GM21367 (cell line): ENCODE measurements around the gene MYO9B.

ENCODE experiments used
- ATAC-seq: cut with Tn5 transposase; IDR thresholded peaks from one replicate; pipeline ENCODE4 v1.9.1; 2021; ENCODE audit not compliant: unreplicated experiment

MYO9B gene

GRCh38 chr19:17061205-17061604 is 14.4 kb upstream of the MYO9B start:
- no peak for ATAC-seq

- no peak for ATAC-seq
These were observed 13.9 kb upstream of the MYO9B start for GRCh38 chr19:17061691-17062090.

DNA sequence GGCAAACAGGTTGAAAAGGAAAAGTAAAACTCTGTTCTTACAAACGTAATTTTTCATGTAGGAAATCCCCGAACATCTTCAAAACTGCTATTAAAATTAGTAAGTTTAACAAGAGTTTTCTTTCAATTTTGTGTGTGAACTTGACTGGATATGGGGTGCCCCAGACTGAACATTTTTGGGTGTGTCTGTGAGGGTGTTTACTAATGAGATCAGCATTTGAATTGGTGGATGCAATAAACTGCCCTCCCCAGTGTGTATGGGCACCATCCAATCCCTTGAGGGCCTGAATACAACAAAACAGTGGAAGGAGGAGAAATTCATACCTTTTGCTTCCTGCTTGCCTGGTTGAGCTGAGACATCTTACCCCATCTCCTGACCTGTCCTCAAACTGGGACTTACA is 12.1 kb upstream of the MYO9B start:
- ATAC-seq = no peak

DNA sequence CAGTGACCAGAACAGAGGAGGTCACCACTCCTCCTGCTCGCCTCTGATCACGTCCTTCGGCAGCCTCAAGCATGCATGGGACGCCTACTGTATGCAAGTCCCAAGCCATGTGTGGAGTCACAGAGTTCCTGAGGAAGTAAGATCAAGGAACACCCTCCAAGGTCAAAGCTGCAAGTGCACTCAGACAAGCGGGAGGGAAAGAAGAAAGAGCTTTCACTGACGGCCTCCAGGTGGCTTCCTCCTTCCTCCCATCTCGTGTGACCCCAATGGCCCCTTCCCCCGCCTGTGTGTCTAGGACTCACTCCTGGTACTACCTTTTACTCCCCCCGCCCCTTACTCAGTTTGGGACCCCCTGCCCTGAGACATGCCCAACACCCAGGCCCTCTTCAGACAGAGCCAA is 6.4 kb upstream of the MYO9B start:
- no peak for ATAC-seq

GRCh38 chr19:17070421-17070820 is 5.2 kb upstream of the MYO9B start:
- no peak for ATAC-seq

- no peak for ATAC-seq
These were observed 4.7 kb upstream of the MYO9B start for GRCh38 chr19:17070912-17071311.

GRCh38 chr19:17073869-17074633 is 1.5 kb upstream of the MYO9B start:
- no peak for ATAC-seq

GRCh38 chr19:17074634-17075034 is 943 bp upstream of the MYO9B start:
- peak; percentile 2 for ATAC-seq

DNA sequence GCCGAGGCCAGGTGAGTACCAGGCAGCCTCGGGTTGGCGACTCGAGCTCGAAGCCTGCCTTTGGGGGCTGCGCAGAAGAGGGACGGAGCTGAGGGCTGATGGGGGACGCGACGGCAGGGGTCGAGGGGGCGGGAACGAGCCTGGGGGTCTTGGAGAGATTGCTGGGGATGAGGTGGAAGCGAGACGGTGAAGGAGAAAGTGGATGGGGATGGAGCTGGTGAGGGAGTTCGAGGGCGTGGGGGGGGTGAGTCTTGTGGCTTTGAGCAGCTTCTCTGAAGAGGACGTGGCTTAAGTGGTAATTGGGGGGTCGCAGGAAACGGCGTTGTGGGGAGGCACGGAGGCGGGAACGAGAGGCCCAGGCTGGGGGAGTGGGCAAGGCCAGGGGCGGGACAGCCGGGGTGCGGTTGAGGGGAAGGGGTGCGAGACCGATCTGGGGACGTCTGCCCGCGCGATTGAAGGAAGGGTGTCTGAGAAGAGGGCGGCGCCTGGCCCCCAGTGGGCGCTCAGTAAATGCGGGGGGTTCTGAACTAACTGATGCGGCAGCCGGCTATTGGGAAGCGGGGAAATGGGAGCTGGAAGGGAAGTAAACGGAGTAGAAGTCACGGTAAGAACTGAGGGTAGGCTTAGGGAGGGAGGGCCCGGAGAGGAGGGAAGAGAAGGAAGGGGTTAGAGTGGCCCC is 426 bp downstream of the MYO9B start:
- no peak for ATAC-seq

DNA sequence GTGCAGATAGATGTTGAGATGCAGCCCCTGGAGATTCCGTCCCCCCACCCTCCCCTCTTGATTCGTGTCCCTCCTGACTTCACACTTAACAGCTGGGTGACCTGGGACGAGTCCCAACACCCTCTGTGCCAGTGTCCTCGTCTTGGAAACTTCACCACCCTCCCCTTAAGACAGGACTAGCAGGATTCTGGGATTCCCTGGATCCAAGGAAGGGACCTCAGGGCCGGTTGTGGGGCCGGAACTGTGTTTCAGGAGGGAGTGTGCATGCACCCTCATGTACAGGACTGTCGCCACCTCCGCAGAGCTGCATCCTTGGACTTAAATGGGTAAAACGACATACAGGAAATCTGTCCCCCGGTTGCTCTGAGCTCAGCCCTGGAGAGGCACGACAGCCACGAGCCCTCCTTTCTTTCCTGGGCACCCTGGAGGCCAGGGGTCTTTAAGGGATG is 990 bp downstream of the MYO9B start:
- no peak for ATAC-seq

DNA sequence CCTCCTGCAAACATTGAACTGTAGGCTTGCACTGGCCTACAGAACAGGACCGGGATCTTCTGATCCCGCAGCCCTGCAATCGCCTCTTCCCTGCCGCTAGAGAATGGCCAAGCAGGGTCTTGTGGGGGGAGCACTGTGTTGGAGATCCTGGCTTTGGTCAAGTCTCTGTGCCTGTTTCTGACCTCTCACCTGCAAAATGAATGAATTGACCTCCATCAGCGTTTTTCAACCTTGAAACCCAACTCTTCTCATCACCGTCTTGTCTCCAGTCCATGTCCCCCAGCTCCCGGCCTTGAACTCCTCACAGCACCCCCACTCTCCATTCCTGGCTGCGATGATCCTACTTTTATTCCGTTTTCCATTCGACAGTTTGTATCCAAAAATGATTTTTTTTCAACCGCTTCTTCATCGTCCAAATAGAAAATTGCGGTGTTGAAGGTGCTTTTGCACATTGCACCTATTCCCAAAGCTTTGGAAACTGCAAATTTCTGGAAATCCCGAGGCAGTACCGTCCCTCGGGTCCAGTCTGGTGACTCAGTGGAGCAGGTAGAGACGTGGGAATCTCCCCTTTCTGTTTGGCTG is 2.0 kb downstream of the MYO9B start:
- no peak for ATAC-seq

GRCh38 chr19:17078036-17078919 is 2.7 kb downstream of the MYO9B start:
- no peak for ATAC-seq

DNA sequence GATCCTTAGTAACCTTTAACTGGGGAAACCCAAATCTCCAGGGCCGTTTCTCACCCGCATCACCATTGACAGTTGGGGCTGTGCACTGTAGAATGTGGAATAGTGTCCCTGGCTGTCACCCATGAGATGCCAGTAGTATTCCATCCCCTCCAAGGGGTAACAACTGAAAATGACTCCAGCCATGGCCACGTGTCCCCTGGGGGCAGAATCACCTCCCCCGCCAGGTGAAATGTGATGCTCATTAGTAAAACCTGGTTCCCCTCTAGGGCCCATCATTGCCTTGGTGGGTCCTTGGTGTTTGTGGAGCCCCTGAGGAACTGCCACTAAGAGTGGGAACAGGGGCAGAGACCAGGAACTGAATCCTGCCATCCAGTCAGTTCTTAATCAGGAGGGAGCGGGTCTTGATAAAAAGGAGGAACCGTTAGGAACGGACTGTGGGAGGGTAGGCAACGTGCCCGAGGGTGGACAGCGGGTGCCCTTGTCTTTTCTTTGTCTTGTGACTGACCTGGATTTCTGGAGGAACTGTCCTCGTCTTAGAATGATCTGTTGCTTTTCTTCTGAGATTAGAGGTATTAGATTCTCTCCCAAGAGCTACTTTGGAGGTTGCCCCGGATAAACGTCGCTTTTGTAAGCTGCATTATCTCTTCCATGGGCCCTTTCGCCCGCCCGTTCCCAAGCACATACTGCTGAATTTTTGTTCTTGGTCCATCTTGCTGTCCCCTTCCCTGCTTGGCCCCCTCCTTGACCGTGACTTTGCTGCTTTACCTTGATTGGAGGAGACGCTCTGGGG is 3.5 kb downstream of the MYO9B start:
- no peak for ATAC-seq

- no peak for ATAC-seq
These were observed 4.3 kb downstream of the MYO9B start for GRCh38 chr19:17079710-17080439.

GRCh38 chr19:17080440-17080801 is 4.8 kb downstream of the MYO9B start:
- ATAC-seq = no peak

GRCh38 chr19:17081672-17082630 is 6.4 kb downstream of the MYO9B start:
- ATAC-seq = no peak

DNA sequence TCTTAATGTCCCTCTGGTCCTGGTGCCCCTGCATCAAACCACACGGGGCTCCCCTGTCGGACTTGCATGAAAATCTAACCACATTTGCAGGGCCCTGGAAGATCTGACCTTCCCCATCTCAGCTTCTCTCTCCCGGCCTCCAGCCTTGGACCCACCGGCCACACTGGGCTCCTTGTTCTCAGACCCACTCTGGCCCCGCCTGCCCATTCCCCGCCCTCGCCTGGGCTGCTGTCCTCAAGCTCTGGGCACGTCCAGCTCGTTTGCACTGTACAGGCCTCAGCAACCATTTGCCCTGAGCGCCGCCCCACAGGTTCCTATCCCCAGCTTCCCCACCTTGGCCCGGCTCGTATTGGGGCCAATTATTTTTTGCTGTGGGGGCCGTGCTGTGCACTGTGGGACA is 10.5 kb downstream of the MYO9B start:
- no peak for ATAC-seq

GRCh38 chr19:17086834-17087233 is 11.3 kb downstream of the MYO9B start:
- ATAC-seq = no peak

DNA sequence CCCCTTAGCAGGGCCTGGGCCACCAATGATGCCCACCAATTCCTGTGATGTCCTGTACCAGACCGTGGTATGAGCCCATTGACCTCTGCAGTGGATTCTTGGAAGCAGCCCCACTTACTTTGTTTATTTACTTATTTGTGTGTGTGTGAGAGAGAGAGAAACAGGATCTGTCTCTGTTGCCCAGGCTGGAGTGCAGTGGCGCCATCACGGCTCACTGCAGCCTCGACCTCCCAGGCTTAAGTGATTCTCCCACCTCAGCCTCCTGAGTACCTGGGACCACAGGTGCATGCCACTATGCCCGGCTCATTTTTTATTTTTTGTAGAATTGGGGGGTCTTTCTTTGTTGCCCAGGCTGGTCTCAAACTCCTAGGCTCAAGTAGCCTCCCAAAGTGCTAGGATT is 13.0 kb downstream of the MYO9B start:
- ATAC-seq = no peak
